ENCODE results near the gene TGFBR3L.

TGFBR3L gene

DNA sequence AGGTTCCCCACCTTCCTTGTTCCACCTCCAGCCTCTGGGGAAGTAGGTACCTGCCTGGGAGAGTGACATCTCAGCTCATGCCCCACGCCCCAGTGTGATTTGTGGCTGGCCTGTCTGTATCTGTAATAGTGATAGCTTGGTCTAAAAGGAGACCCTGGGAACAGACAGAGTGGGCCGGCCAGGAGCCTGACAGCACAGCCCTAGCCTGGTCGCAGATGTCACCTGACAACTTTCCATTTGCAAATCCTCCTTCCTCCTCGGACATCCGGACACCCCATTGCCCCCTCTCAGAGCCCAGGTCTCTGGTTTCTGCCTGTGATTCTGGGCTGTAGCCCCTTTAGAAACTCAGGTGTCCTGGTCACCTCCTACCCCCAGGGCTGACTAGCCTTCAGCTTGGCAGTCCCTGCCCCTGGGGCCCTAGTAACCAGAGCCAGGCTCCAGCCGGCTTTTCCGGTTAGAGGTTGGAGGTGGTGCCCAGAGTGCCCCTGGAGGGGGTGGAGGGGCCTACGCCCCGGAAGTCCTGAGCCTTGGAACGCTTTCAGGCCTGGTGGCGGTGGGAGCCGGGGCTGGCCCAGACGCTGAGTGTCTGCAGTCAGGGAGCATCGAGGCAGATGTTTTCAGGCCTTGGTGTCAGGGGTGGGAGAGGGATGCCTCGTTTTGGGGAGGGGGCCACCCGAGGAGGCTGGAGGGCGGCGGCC is 19.9 kb upstream of the TGFBR3L start:
- TF ChIP-seq, protein P1, sequence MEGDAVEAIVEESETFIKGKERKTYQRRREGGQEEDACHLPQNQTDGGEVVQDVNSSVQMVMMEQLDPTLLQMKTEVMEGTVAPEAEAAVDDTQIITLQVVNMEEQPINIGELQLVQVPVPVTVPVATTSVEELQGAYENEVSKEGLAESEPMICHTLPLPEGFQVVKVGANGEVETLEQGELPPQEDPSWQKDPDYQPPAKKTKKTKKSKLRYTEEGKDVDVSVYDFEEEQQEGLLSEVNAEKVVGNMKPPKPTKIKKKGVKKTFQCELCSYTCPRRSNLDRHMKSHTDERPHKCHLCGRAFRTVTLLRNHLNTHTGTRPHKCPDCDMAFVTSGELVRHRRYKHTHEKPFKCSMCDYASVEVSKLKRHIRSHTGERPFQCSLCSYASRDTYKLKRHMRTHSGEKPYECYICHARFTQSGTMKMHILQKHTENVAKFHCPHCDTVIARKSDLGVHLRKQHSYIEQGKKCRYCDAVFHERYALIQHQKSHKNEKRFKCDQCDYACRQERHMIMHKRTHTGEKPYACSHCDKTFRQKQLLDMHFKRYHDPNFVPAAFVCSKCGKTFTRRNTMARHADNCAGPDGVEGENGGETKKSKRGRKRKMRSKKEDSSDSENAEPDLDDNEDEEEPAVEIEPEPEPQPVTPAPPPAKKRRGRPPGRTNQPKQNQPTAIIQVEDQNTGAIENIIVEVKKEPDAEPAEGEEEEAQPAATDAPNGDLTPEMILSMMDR (conservative IDR thresholded peaks at IDR 0.05; ENCODE audit: low read length): no peak
- no peak for DNase-seq (ENCODE audit: low read depth)

DNA sequence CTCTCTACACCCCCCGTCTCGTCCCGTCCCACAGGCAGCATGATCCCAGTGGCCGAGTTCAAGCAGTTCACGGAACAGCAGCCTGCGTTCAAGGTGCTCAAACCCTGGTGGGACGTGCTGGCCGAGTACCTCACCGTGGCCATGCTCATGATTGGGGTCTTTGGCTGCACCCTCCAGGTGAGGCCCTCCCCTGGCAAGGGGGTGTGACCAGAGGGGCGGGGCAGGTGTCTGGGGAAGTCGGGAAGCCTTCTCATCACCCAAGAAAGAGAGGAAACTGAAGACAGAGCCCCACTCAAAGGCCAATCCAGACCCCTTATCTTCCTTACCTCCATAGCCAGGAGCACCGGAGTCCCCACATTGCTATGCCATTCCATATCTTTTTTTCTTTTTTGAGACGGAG is 19.1 kb upstream of the TGFBR3L start:
- TF ChIP-seq, protein P1 (conservative IDR thresholded peaks at IDR 0.05; ENCODE audit: low read length): no peak
- no peak overlapping the region for H3K4me3 ChIP-seq (ENCODE audit: low read length)
- no peak for DNase-seq (ENCODE audit: low read depth)

More for the DNA sequence above, 19.9 kb upstream of the TGFBR3L start:
- no peak overlapping the region for H3K4me3 ChIP-seq (ENCODE audit: low read length)

DNA sequence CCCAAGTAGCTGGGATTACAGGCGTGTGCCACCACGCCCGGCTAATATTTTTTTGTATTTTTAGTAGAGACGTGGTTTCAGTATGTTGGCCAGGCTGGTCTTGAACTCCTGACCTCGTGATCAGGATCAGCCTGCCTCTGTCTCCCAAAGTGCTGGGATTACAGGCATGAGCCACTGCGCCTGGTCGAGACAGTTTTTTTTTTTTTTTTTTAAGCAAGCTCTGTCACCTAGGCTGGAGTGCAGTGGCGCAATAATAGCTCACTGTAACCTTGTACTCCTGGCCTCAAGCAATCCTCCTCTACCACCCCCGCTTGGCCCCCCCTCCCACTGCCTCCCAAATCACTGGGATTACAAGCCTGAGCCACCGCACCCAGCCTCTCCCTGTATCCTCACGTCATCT is 17.3 kb upstream of the TGFBR3L start:
- no peak overlapping the region for H3K4me3 ChIP-seq (ENCODE audit: low read length)
- no peak for DNase-seq (ENCODE audit: low read depth)
- TF ChIP-seq, protein P1 (conservative IDR thresholded peaks at IDR 0.05; ENCODE audit: low read length): no peak

DNA sequence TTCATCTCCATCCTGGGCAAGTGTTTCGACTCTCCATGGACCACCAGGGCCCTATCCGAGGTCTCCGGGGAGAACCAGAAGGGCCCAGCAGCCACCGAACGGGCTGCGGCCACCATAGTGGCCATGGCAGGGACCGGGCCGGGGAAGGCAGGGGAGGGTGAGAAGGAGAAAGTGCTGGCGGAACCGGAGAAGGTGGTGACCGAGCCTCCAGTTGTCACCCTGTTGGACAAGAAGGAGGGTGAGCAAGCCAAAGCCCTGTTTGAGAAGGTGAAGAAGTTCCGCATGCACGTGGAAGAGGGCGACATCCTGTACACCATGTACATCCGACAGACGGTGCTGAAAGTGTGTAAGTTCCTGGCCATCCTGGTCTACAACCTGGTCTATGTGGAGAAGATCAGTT is 15.7 kb upstream of the TGFBR3L start:
- TF ChIP-seq, protein P1 (conservative IDR thresholded peaks at IDR 0.05; ENCODE audit: low read length): no peak
- H3K4me3 ChIP-seq (ENCODE audit: low read length): no peak overlapping the region
- no peak for DNase-seq (ENCODE audit: low read depth)

DNA sequence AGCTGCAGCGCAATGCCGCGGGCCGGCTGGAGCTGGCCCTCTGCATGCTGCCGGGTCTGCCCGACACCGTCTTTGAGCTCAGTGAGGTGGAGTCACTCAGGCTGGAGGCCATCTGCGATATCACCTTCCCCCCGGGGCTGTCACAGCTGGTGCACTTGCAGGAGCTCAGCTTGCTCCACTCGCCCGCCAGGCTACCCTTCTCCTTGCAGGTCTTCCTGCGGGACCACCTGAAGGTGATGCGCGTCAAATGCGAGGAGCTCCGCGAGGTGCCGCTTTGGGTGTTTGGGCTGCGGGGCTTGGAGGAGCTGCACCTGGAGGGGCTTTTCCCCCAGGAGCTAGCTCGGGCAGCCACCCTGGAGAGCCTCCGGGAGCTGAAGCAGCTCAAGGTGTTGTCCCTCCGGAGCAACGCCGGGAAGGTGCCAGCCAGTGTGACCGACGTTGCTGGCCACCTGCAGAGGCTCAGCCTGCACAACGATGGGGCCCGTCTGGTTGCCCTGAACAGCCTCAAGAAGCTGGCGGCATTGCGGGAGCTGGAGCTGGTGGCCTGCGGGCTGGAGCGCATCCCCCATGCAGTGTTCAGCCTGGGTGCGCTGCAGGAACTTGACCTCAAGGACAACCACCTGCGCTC is 14.8 kb upstream of the TGFBR3L start:
- TF ChIP-seq, protein P1 (conservative IDR thresholded peaks at IDR 0.05; ENCODE audit: low read length): no peak
- no peak for DNase-seq (ENCODE audit: low read depth)
- H3K4me3 ChIP-seq (ENCODE audit: low read length): no peak overlapping the region

DNA sequence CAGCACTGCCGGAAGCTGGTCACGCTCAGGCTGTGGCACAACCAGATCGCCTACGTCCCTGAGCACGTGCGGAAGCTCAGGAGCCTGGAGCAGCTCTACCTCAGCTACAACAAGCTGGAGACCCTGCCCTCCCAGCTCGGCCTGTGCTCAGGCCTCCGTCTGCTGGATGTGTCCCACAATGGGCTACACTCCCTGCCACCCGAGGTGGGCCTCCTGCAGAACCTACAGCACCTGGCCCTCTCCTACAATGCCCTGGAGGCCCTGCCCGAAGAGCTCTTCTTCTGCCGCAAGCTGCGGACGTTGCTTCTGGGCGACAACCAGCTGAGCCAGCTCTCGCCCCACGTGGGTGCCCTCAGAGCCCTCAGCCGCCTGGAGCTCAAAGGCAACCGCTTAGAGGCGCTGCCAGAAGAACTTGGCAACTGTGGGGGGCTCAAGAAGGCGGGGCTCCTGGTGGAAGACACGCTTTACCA is 14.2 kb upstream of the TGFBR3L start:
- TF ChIP-seq, protein P1 (conservative IDR thresholded peaks at IDR 0.05; ENCODE audit: low read length): no peak
- no peak overlapping the region for H3K4me3 ChIP-seq (ENCODE audit: low read length)
- DNase-seq (ENCODE audit: low read depth): no peak

DNA sequence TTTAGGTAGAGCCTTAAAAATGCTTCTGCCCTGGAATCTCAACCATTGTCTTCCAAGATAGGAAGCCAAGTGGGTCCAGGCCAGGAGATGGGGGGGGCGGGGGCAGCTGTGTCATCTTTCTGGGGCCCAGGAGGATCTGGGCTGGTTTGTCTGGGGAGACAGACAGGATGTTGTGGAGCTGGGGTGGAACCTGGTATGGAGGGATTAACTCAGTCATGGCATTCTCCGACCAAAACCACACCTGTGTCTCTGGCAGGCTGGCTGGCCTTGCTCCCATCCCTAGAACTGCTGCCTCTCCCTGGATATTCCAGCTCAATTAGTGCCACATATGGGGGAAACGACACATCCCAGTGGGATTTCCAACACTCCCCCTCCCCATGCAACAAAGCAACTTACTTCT is 13.7 kb upstream of the TGFBR3L start:
- TF ChIP-seq, protein P1 (conservative IDR thresholded peaks at IDR 0.05; ENCODE audit: low read length): no peak
- H3K4me3 ChIP-seq (ENCODE audit: low read length): no peak overlapping the region
- no peak for DNase-seq (ENCODE audit: low read depth)
